KG1 (cell line): ENCODE measurements around the gene SPATA21.

ENCODE experiments used
- DNase-seq: peaks from one replicate; lab custom pipeline; 2025; lab: John Stamatoyannopoulos, UW

Gene SPATA21

GRCh38 chr1:16420424-16421118, 16.7 kb downstream of the SPATA21 start:
- DNase-seq, result no peak

GRCh38 chr1:16418823-16419425, 18.3 kb downstream of the SPATA21 start:
- DNase-seq, result no peak

GRCh38 chr1:16413191-16413590, 24.0 kb downstream of the SPATA21 start:
- DNase-seq, result no peak

- no peak for DNase-seq
These were observed 26.4 kb downstream of the SPATA21 start for GRCh38 chr1:16410803-16411202.

- no peak for DNase-seq
These were observed 27.6 kb downstream of the SPATA21 start for GRCh38 chr1:16409536-16410152.

GRCh38 chr1:16406868-16407267, 30.4 kb downstream of the SPATA21 start:
- no peak for DNase-seq

- DNase-seq, result no peak
These were observed 31.8 kb downstream of the SPATA21 start for GRCh38 chr1:16405441-16405840.

GRCh38 chr1:16402742-16403141, 34.5 kb downstream of the SPATA21 start:
- DNase-seq, result no peak

- DNase-seq, result no peak
These were observed 38.8 kb downstream of the SPATA21 start for GRCh38 chr1:16398371-16398953.

GRCh38 chr1:16397120-16397519, 40.1 kb downstream of the SPATA21 start:
- DNase-seq, result no peak

GRCh38 chr1:16396591-16396990, 40.6 kb downstream of the SPATA21 start:
- DNase-seq, result no peak

GRCh38 chr1:16394977-16395376, 42.2 kb downstream of the SPATA21 start:
- DNase-seq, result no peak

GRCh38 chr1:16393570-16394521, 43.4 kb downstream of the SPATA21 start:
- no peak for DNase-seq

GRCh38 chr1:16392740-16393569, 44.3 kb downstream of the SPATA21 start:
- DNase-seq, result no peak

- no peak for DNase-seq
These were observed 45.8 kb downstream of the SPATA21 start for GRCh38 chr1:16391411-16391810.

- no peak for DNase-seq
These were observed 49.7 kb downstream of the SPATA21 start for GRCh38 chr1:16387201-16388188.

- DNase-seq, result no peak
These were observed 50.6 kb downstream of the SPATA21 start for GRCh38 chr1:16386454-16387113.

GRCh38 chr1:16385659-16386453, 51.4 kb downstream of the SPATA21 start:
- DNase-seq, result no peak
